ENCODE results near the gene NACC2. TPM values are rescaled to one million over a fixed set of nuclear protein-coding genes. Genes with fewer than 3 reads are reported as not detected.

Gene NACC2
- total and polyA plus RNA-seq, 10 of the 15 experiments (the other 5 are each of a cell fraction or from before 2014, with no cell fraction given), result 0.66 to 14.7 (median 3.5) TPM

DNA sequence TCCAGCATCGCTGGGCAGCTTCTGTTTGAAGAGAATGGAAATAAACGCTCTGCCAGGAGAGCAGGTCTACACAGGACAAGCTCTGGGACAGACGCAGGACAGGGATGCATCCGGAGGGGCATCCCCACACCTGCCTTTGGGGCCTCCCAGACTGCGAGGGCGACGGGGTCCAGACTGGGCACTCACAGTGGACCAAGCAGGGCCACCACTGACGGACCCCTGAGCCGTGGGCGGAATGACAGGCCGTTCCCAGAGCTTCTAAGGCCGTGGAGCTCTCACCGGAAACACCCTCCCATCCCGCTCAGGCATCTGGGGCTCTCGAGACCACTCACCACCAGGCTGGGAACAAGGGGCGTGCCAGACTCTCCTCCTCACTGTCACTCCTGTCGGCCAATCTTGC, 34.1 kb upstream of the NACC2 start:
- Histone ChIP-seq H3K4me2 (ENCODE audit: control insufficient read depth, insufficient read depth) (no peak overlapping the region), H2AFZ (ENCODE audit: control insufficient read depth, low read depth, low read length) (no peak overlapping the region), H3K9ac (ENCODE audit: control insufficient read depth, insufficient read depth, low read length) (no peak overlapping the region), H3K36me3 (ENCODE audit: control insufficient read depth in 2 of 2, insufficient read depth in 2 of 2, low read length in 1 of 2) (no peaks in the 10 kb centered on the region), H3K4me1 (ENCODE audit: control insufficient read depth, insufficient read depth, low read length) (no peaks in the 10 kb centered on the region), H3K79me2 (ENCODE audit: control insufficient read depth, insufficient read depth, low read length) (no peaks in the 10 kb centered on the region), H3K27me3 (replicated peaks in 1 of 2; ENCODE audit: control insufficient read depth in 2 of 2, insufficient read depth in 2 of 2, low read length in 1 of 2) (peaks cover 0 to 4% of the 10 kb centered on the region in 2 experiments; a peak in 2 of 4 replicates), H3K4me3 (no peak overlapping the region), H3K27ac (ENCODE audit: control insufficient read depth, insufficient read depth) (no peak overlapping the region), H3K9me3 (replicated peaks; ENCODE audit: control insufficient read depth, insufficient read depth, low read length) (no peaks in the 10 kb centered on the region; the same call in 2 of the 3 replicates), H4K20me1 (ENCODE audit: control insufficient read depth, insufficient read depth) (no peaks in the 10 kb centered on the region)
- ChIA-PET SMC1A (ENCODE audit: uncharacterized antibody, unreplicated experiment) (no interaction called here), CTCF (interaction anchor here (1.4 kb wide), 1 partner anchor 8 kb away, joined by 3 read pairs; no protein-coding TSS in a partner anchor), RAD21 (ENCODE audit: unreplicated experiment) (no interaction called here), POLR2A (interaction anchor here (0.6 kb wide), 1 partner anchor 215 kb away, joined by 3 read pairs; no protein-coding TSS in a partner anchor)
- TF ChIP-seq ZNF622 (IDR thresholded peaks at IDR 0.05), result no peak
- TF ChIP-seq PAX5 (IDR thresholded peaks at IDR 0.05; ENCODE audit: borderline replicate concordance, low read depth, low read length), result no peak
- TF ChIP-seq RCOR1 (conservative IDR thresholded peaks at IDR 0.05; ENCODE audit: low read depth, low read length), result no peak
- TF ChIP-seq EGR1 (IDR thresholded peaks at IDR 0.05; ENCODE audit: borderline replicate concordance in 1 of 2, low read depth in 2 of 2, low read length in 2 of 2), result no peak
- no peak for TF ChIP-seq ZNF24 (IDR thresholded peaks at IDR 0.05)
- no peak for TF ChIP-seq STAT3 (IDR thresholded peaks at IDR 0.05; ENCODE audit: low read depth, low read length)
- TF ChIP-seq, protein P1, sequence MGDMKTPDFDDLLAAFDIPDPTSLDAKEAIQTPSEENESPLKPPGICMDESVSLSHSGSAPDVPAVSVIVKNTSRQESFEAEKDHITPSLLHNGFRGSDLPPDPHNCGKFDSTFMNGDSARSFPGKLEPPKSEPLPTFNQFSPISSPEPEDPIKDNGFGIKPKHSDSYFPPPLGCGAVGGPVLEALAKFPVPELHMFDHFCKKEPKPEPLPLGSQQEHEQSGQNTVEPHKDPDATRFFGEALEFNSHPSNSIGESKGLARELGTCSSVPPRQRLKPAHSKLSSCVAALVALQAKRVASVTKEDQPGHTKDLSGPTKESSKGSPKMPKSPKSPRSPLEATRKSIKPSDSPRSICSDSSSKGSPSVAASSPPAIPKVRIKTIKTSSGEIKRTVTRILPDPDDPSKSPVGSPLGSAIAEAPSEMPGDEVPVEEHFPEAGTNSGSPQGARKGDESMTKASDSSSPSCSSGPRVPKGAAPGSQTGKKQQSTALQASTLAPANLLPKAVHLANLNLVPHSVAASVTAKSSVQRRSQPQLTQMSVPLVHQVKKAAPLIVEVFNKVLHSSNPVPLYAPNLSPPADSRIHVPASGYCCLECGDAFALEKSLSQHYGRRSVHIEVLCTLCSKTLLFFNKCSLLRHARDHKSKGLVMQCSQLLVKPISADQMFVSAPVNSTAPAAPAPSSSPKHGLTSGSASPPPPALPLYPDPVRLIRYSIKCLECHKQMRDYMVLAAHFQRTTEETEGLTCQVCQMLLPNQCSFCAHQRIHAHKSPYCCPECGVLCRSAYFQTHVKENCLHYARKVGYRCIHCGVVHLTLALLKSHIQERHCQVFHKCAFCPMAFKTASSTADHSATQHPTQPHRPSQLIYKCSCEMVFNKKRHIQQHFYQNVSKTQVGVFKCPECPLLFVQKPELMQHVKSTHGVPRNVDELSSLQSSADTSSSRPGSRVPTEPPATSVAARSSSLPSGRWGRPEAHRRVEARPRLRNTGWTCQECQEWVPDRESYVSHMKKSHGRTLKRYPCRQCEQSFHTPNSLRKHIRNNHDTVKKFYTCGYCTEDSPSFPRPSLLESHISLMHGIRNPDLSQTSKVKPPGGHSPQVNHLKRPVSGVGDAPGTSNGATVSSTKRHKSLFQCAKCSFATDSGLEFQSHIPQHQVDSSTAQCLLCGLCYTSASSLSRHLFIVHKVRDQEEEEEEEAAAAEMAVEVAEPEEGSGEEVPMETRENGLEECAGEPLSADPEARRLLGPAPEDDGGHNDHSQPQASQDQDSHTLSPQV (IDR thresholded peaks at IDR 0.05), result no peak
- TF ChIP-seq, protein P2, sequence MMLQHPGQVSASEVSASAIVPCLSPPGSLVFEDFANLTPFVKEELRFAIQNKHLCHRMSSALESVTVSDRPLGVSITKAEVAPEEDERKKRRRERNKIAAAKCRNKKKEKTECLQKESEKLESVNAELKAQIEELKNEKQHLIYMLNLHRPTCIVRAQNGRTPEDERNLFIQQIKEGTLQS (IDR thresholded peaks at IDR 0.05; ENCODE audit: borderline replicate concordance, extremely low read depth, low read depth, low read length), result no peak
- no peak for TF ChIP-seq CHD4 (IDR thresholded peaks at IDR 0.05)
- TF ChIP-seq, protein P3, sequence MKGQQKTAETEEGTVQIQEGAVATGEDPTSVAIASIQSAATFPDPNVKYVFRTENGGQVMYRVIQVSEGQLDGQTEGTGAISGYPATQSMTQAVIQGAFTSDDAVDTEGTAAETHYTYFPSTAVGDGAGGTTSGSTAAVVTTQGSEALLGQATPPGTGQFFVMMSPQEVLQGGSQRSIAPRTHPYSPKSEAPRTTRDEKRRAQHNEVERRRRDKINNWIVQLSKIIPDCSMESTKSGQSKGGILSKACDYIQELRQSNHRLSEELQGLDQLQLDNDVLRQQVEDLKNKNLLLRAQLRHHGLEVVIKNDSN (IDR thresholded peaks at IDR 0.05; ENCODE audit: borderline replicate concordance, extremely low read length, insufficient read depth, low read depth, low read length), result no peak
- TF ChIP-seq EED (IDR thresholded peaks at IDR 0.05; ENCODE audit: low read depth), result no peak
- TF ChIP-seq YBX1 (IDR thresholded peaks at IDR 0.05), result no peak
- TF ChIP-seq, protein P4, sequence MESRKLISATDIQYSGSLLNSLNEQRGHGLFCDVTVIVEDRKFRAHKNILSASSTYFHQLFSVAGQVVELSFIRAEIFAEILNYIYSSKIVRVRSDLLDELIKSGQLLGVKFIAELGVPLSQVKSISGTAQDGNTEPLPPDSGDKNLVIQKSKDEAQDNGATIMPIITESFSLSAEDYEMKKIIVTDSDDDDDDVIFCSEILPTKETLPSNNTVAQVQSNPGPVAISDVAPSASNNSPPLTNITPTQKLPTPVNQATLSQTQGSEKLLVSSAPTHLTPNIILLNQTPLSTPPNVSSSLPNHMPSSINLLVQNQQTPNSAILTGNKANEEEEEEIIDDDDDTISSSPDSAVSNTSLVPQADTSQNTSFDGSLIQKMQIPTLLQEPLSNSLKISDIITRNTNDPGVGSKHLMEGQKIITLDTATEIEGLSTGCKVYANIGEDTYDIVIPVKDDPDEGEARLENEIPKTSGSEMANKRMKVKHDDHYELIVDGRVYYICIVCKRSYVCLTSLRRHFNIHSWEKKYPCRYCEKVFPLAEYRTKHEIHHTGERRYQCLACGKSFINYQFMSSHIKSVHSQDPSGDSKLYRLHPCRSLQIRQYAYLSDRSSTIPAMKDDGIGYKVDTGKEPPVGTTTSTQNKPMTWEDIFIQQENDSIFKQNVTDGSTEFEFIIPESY (IDR thresholded peaks at IDR 0.05), result no peak
- no peak for TF ChIP-seq NR2F1 (conservative IDR thresholded peaks at IDR 0.05)
- TF ChIP-seq NFXL1 (IDR thresholded peaks at IDR 0.05; ENCODE audit: borderline replicate concordance), result no peak
- no peak for TF ChIP-seq ZSCAN29 (IDR thresholded peaks at IDR 0.05)
- TF ChIP-seq ZNF217 (IDR thresholded peaks at IDR 0.05), result no peak
- intact Hi-C loops (cut with micrococcal nuclease; ENCODE audit: unreplicated experiment), result loop anchor here (10.0 kb wide), 1 partner anchor 524 kb away; no protein-coding TSS in a partner anchor
- 27% methylated on average over 17 of the region's 17 CpGs for WGBS (ENCODE audit: insufficient coverage, insufficient replicate concordance, low lambda C conversion rate, missing lambda C conversion rate)
- ATAC-seq (no peak), DNase-seq (ENCODE audit: low read depth, low spot score) (no peak), FAIRE-seq (no peak)
- in situ Hi-C loops (cut with MboI), result no loop called here
- no TSS peak for BruUV-seq (replicated peaks)

Measured in GM12878 (cell line).